GM12878 (cell line): ENCODE results near the gene TP63. TPM values are rescaled to one million over a fixed set of nuclear protein-coding genes. Genes with fewer than 3 reads are reported as not detected.

Experiments
- ATAC-seq: fragments of 200-7000 bp; cut with Tn5 transposase; 3 replicates; pipeline ENCODE4 v1.9.1; 2020; ENCODE audit warnings: mild to moderate bottlenecking, moderate library complexity
- BruUV-seq: library from RNA; stranded (reverse); fragments of 400-500 nt; replicated peaks from 2 replicates; lab custom pipeline; 2021; lab: Mats Ljungman, UMichigan
- CTCF ChIA-PET: fragments of 300-600 bp; sonication (Branson Sonifier 250); formaldehyde crosslinking; extraction: SDS; loops from one replicate; lab custom pipeline; 2021; ENCODE audit warnings: inconsistent platforms; lab: Yijun Ruan, JAX
- POLR2A ChIA-PET: fragments of 350-600 bp; formaldehyde crosslinking; extraction: SDS; loops from one replicate; lab custom pipeline; 2021; ENCODE audit warnings: inconsistent platforms; lab: Charles Lee
- RAD21 ChIA-PET: fragments of 300-600 bp; sonication (Branson Sonifier 250); formaldehyde crosslinking; loops from one replicate; lab custom pipeline; 2023; ENCODE audit warnings: antibody characterized with exemption; ENCODE audit not compliant: unreplicated experiment; lab: Charles Lee
- SMC1A ChIA-PET: fragments of 300-600 bp; sonication (Branson Sonifier 250); formaldehyde crosslinking; loops from one replicate; lab custom pipeline; 2023; ENCODE audit not compliant: unreplicated experiment, uncharacterized antibody; lab: Charles Lee
- DNase-seq: peaks from one replicate; pipeline ENCODE4 v3.0.0-alpha.2; 2011; ENCODE audit warnings: low read depth, low spot score
- FAIRE-seq: peaks from 3 replicates; lab custom pipeline; 2011; peaks lifted over from hg19 to GRCh38; lab: Jason Lieb, UNC
- H2AFZ ChIP-seq: 2 replicates; pipeline ENCODE4 v1.6.0; 2011; ENCODE audit warnings: low read depth, low read length, control low read depth; ENCODE audit not compliant: control insufficient read depth
- H3K27ac ChIP-seq: 2 replicates; pipeline ENCODE4 v1.5.1; 2011; ENCODE audit warnings: control low read depth; ENCODE audit not compliant: control insufficient read depth, insufficient read depth
- H3K27me3 ChIP-seq, 2 experiments: replicated peaks in 1 of 2; 2 replicates each; pipeline versions ENCODE4 v1.6.0 to v1.6.1; 2011; ENCODE audit warnings: low read length in 1 of 2; ENCODE audit not compliant: control insufficient read depth in 2 of 2, insufficient read depth in 2 of 2
- H3K36me3 ChIP-seq, 2 experiments: 2 replicates each; pipeline ENCODE4 v1.5.1; 2011; ENCODE audit warnings: low read length in 1 of 2; ENCODE audit not compliant: control insufficient read depth in 2 of 2, insufficient read depth in 2 of 2
- H3K4me1 ChIP-seq: 2 replicates; pipeline ENCODE4 v1.6.1; 2011; ENCODE audit warnings: mild to moderate bottlenecking, low read length, moderate library complexity, mixed read lengths; ENCODE audit not compliant: control insufficient read depth, insufficient read depth
- H3K4me2 ChIP-seq: 2 replicates; pipeline ENCODE4 v1.6.0; 2011; ENCODE audit warnings: control low read depth; ENCODE audit not compliant: control insufficient read depth, insufficient read depth
- H3K4me3 ChIP-seq: fragments of 200-600 bp; sonication (generic); 2 replicates; pipeline ENCODE4 v1.5.1; 2016
- H3K79me2 ChIP-seq: 2 replicates; pipeline ENCODE4 v1.6.0; 2011; ENCODE audit warnings: low read length; ENCODE audit not compliant: control insufficient read depth, insufficient read depth
- H3K9ac ChIP-seq: 2 replicates; pipeline ENCODE4 v1.8.0; 2011; ENCODE audit warnings: low read length, control low read depth, mixed read lengths; ENCODE audit not compliant: control insufficient read depth, insufficient read depth
- H3K9me3 ChIP-seq: replicated peaks from 3 replicates; pipeline ENCODE4 v1.5.1; 2011; ENCODE audit warnings: mild to moderate bottlenecking, low read length; ENCODE audit not compliant: control insufficient read depth, insufficient read depth
- H4K20me1 ChIP-seq: 2 replicates; pipeline ENCODE4 v1.6.0; 2011; ENCODE audit not compliant: control insufficient read depth, insufficient read depth
- BCLAF1 ChIP-seq: fragments of 450-650 bp; IDR thresholded peaks from 2 replicates; pipeline ENCODE4 v1.6.1; 2017; ENCODE audit warnings: antibody characterized with exemption, mild to moderate bottlenecking, moderate library complexity
- CHD4 ChIP-seq: fragments of 200-600 bp; sonication (generic); IDR thresholded peaks from 2 replicates; pipeline ENCODE4 v1.6.1; 2016; ENCODE audit warnings: mild to moderate bottlenecking
- EED ChIP-seq: sonication (generic); IDR thresholded peaks from 2 replicates; pipeline ENCODE4 v1.6.1; 2016; ENCODE audit warnings: antibody characterized with exemption, low read depth
- IRF3 ChIP-seq: fragments of 450-650 bp; IDR thresholded peaks from 2 replicates; pipeline ENCODE4 v1.6.1; 2014; ENCODE audit warnings: mild to moderate bottlenecking
- RAD51 ChIP-seq: fragments of 450-650 bp; IDR thresholded peaks from 2 replicates; pipeline ENCODE4 v1.6.1; 2016; ENCODE audit warnings: moderate library complexity, mild to moderate bottlenecking, inconsistent platforms
- RFX5 ChIP-seq: IDR thresholded peaks from 2 replicates; pipeline ENCODE4 v1.6.1; 2011; ENCODE audit warnings: low read depth, low read length, improper control_type of control experiment
- RUNX3 ChIP-seq: IDR thresholded peaks from 2 replicates; pipeline ENCODE4 v1.6.1; 2012; ENCODE audit warnings: low read length, inconsistent platforms
- SKIL ChIP-seq: fragments of 450-650 bp; IDR thresholded peaks from 2 replicates; pipeline ENCODE4 v1.6.1; 2017; ENCODE audit warnings: mild to moderate bottlenecking, low read depth, inconsistent platforms; ENCODE audit not compliant: poor library complexity, severe bottlenecking
- SREBF2 ChIP-seq: IDR thresholded peaks from 2 replicates; pipeline ENCODE4 v1.6.1; 2012; ENCODE audit warnings: mild to moderate bottlenecking, low read length
- TAF1 ChIP-seq: IDR thresholded peaks from 2 replicates; pipeline ENCODE4 v1.6.1; 2011; ENCODE audit warnings: mild to moderate bottlenecking, low read depth, low read length, borderline replicate concordance
- ZNF24 ChIP-seq: fragments of 450-650 bp; IDR thresholded peaks from 2 replicates; pipeline ENCODE4 v1.6.1; 2017; ENCODE audit warnings: antibody characterized with exemption, mild to moderate bottlenecking
- ZNF274 ChIP-seq: IDR thresholded peaks from one replicate; pipeline ENCODE4 v1.8.0; 2011; ENCODE audit not compliant: insufficient read length, insufficient read depth
- WGBS: methylation state at CpG from one replicate; pipeline ENCODE4 v1.1.6; 2016; ENCODE audit warnings: low lambda C conversion rate; ENCODE audit not compliant: insufficient replicate concordance, insufficient coverage; ENCODE audit errors: missing lambda C conversion rate; 5-methylcytosine and 5-hydroxymethylcytosine counted together
- in situ Hi-C: fragments of 300-500 bp; cut with MboI; formaldehyde crosslinking; loops from 9 replicates; pipeline ENCODE4 v1.14.3; 2018; ENCODE audit warnings: mixed read lengths
- intact Hi-C: fragments of 100-400 bp; cut with micrococcal nuclease; formaldehyde crosslinking; loops from one replicate; pipeline ENCODE4 v1.14.2; 2022; ENCODE audit not compliant: unreplicated experiment
- polyA plus RNA-seq, 11 experiments: library from polyadenylated mRNA; depleted of rRNA in 4 of 11; unstranded in 6 of 11; stranded (reverse) in 5 of 11; fragments of >200 nt; fragmentation: Nextera tagmentation in 4 of 11; fragmentation: Illumina TruSeq in 1 of 11; extraction: Ambion mirVana in 4 of 11; extraction: Trizol in 1 of 11; gene quantifications; 1 replicate in 1 of 11; 2 replicates in 10 of 11; pipeline versions ENCODE4 v1.2.1 to v1.2.3, GENCODE V29; 2011 to 2016; ENCODE audit warnings: inconsistent platforms in 2 of 11, missing spikeins in 2 of 11, low read depth in 1 of 11
- total RNA-seq, 4 experiments: library from RNA; depleted of rRNA in 3 of 4; stranded (reverse); fragments of >200 nt in 3 of 4; fragmentation: Illumina TruSeq in 1 of 4; extraction: Trizol in 1 of 4; gene quantifications; 2 replicates each; pipeline versions ENCODE4 v1.2.1 to v1.2.3, GENCODE V29; 2013 to 2021

The TP63 gene
- total and polyA plus RNA-seq, 10 of the 15 experiments (the other 5 are each of a cell fraction or from before 2014, with no cell fraction given) = 1.4 to 10.8 (median 6.2) TPM

- no peak for TF ChIP-seq BCLAF1
- no peak for TF ChIP-seq RAD51
- peak; percentile 66; the same call in 1 of the 2 replicates for TF ChIP-seq RUNX3
Measured at GRCh38 chr3:189646853-189647542, 15.8 kb downstream of the TP63 start (continued).

- Histone ChIP-seq H3K4me2 (no peak overlapping the region), H3K36me3 (no peaks in the 10 kb centered on the region), H3K4me3 (no peak overlapping the region), H3K4me1 (peaks cover 3% of the 10 kb centered on the region; the same call in 1 of the 2 replicates), H2AFZ (no peak overlapping the region), H3K27me3 (no peaks in the 10 kb centered on the region), H4K20me1 (no peaks in the 10 kb centered on the region), H3K9ac (no peak overlapping the region), H3K79me2 (no peaks in the 10 kb centered on the region; the same call in none of the 2 replicates), H3K27ac (no peak overlapping the region), H3K9me3 (peaks cover 7% of the 10 kb centered on the region; the same call in 2 of the 3 replicates)
- BruUV-seq = no TSS peak
- in situ Hi-C loops = no loop called here
- 96% methylated on average over 1 of the region's 1 CpG for WGBS
- ChIA-PET SMC1A (interaction anchor here (0.9 to 2.0 kb wide), 5 partner anchors 11 to 65 kb away, joined by 3 to 7 read pairs (median 3); no protein-coding TSS in a partner anchor), CTCF (interaction anchor here (0.8 to 1.5 kb wide), 3 partner anchors 12 to 140 kb away, joined by 3 to 6 read pairs (median 3); no protein-coding TSS in a partner anchor), POLR2A (interaction anchor here (1.2 to 1.4 kb wide), 2 partner anchors 11 to 20 kb away, joined by 3 to 4 read pairs; no protein-coding TSS in a partner anchor), RAD21 (no interaction called here)
- intact Hi-C loops = loop anchor here (5.0 kb wide), 1 partner anchor 170 kb away; no protein-coding TSS in a partner anchor
- DNase-seq (no peak), ATAC-seq (no peak), FAIRE-seq (no peak)
- no peak for TF ChIP-seq CHD4
- no peak for TF ChIP-seq RFX5
- no peak for TF ChIP-seq ZNF24
- no peak for TF ChIP-seq TAF1
- no peak for TF ChIP-seq SKIL
- TF ChIP-seq RUNX3 = peak; percentile 24; the same call in 1 of the 2 replicates
- TF ChIP-seq BCLAF1 = no peak
- no peak for TF ChIP-seq ZNF274
- no peak for TF ChIP-seq SREBF2
- TF ChIP-seq IRF3 = no peak
- no peak for TF ChIP-seq EED
Measured at GRCh38 chr3:189652042-189652441, 20.9 kb downstream of the TP63 start.
